Right forelimb (tissue), 1 donor: ENCODE measurements around the gene COL4A2.

Experiments
- DNase-seq: peaks from one replicate; pipeline ENCODE4 v3.0.0-alpha.2; 2018

The COL4A2 gene

DNA sequence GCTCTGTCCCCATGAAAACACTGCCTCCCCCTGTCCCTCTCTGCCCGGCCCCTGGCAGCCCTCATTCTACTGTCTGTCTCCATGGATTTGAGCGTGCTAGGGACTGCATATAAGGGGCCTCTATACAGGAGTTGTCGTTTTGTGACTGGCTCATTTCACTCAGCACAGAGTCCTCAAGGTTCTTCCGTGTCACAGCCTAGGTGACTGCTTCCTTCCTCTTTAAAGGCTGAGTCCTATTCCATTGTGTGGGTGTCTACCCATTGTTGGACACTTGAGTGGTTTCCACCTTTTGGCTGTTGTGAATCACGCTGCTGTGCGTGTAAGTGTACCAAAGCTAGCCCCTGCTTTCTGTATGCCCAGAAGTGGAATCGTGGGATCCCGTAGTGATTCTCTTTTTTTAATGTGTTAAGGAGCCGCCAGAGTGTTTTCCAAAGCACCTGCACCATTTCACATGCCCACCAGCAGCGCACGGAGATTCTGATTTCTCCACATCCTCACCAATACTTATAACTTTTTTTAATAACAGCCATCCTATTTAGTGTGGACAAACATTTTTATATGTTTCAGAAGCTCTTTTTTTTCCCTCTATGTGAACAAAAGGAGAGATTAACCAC, 116.7 kb downstream of the COL4A2 start:
- DNase-seq, result no peak

DNA sequence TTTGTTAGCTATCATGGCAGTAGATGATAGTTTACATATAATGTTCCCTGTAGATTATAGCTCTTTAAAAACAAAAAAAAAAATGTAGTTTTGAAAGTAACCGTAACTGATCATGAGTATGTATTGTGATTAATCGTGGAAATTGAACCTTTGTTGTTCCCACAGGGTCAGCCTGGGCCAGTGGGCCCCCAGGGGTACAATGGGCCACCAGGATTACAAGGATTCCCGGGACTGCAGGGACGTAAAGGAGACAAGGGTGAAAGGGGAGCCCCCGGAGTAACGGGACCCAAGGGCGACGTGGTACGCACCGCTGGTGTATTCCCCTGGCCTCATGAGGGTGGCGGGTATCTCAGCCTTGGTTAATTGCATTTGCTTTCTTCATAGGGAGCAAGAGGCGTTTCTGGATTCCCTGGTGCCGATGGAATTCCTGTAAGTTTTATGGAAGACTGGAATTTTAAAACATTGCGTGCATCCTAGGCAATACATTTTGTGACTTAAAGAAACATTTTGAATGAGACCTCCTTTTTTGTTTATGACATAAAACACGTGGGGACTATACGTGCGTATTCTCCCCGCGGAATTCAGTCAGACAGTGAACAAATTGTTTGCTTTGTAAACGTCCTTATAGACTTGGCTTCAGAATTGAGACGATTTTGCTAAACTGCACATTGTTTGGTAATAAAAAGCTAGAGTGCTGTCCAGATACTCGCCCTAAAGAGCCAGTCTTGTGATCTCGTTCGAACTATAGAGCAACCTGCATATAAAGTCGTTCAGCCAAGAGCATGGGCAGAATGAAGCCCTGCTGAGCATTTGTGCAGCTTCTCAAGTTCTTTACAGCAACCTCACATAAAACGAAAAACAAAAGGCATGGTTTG, 117.7 kb downstream of the COL4A2 start:
- DNase-seq, result no peak

DNA sequence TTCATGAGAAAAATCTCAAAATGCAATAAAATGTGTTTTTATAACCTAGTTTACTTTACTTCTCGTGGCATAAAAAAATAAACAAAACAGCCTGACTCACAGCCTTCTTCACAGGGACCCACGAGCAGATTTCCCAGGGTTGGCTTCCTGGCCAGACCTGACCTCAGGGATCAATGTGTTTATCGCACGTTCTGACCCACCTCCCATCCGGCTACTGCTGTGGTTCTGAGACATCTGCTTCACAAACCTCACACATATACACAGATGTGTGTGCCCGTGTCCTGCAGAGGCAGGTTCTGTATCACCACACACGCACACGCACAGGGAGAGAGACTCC, 118.3 kb downstream of the COL4A2 start:
- DNase-seq, result no peak

DNA sequence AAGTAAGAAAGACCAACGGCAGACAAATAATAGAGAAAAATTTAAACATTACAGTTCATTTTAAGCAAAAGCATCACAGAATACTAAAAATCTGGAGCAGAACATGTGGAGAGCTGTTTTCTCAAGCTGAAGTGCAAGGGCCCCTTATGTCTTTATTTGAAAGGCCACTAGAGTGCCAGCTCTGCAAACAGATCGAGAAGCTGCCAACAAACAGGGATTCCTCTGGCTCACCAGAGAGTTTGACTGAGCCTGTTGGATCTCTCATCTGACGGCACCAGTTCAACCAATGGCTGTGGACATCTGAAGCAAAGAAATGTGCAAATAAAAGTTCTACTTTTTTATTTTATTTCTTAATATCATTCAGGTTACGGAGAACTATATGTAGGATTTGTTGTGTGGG, 119.7 kb downstream of the COL4A2 start:
- no peak for DNase-seq

DNA sequence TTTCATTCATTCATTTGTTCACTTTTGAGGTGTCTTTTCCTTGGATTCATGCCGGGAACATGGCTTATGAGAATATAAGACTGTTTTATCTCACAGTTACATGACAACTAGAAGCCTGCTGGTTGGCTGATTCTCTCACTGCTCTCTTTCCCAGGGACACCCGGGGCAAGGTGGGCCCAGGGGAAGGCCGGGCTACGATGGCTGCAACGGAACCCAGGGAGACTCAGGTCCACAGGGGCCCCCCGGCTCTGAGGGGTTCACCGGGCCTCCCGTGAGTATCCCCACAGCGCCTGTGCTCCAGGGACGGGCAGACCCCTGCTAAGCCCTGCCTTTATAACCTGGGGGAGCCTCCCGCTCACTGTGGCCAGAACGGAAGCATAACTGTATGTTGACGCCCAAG, 121.2 kb downstream of the COL4A2 start:
- DNase-seq, result no peak

DNA sequence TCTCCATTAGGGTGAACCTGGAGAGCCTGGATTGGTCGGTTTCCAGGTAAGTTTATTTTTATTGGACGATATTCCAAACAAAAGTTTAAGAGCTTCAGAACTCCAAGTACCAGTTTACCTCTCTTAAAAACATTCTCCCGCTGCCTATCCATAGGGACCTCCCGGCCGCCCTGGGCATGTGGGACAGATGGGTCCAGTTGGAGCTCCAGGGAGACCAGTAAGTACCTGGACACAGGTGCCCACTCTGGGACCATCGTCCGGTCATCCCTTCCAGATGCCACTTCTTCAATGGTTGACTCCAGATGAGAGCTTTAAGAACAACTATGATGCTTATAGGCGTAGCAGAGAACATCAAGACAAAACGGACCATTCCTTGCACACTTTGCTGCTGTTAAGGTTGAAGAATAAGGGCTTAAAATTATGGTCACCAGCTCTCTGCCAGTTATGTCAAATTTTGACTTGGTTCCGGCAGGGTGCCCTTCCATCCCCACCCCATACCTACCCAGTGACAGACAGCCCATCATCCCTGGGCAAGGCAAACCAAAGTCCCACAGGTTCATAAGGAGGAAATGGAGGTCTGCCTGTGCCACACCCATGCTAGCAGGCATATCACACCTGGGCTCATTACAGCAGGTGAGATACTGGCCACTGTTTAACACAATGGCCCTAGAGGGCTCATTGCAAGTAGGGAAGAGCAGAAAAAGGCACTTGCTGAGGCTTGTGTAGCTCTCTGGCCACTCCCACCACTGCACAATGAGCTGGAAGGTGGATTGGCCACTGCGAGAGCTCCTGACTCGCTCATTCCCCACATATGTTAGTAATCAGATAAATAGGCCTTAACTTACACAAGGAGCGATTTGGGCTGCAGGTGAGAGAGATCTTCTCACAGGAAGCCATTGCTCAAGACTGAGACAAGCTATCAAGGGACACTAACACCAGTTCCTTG, 123.6 kb downstream of the COL4A2 start:
- DNase-seq, result no peak

DNA sequence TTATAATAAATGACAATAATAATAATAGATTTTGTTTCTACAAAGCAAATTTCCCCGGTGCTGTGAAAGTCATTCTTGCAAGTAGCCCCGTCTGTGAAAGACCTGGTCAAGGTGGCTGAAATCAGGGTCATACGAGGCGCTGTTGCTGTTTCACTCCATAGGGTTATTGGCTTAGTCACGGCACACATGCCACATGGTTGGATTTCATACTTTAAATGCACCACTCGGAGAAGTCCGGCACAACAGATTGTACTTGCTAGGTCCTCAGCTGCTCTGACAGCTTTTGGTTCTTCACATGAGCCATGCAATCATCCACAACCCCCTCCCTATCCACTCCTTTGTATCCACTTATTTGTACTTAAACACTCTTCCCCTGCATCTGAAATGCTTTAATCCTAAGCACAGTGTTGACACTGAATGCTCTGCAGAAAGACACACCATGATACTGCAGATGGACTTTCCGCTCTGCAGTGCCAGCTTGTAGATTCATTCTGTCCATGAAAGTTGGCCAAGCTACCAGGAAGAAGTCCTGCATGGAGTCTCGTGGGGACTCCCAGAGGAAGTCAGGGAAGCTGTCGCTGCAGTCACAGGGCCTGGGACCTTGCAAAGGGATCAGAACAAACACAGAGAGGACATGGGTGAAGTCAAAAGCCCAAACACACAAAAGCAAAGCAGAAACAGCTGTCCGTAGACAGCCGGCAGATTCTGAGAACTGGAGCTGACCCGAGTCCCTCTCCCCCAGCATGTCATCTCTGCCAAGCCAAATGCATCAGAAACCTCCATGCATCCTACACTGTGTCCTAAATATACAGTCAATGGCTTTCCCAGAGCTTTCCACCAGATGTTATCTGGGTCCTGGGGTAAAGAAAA, 124.6 kb downstream of the COL4A2 start:
- no peak for DNase-seq

DNA sequence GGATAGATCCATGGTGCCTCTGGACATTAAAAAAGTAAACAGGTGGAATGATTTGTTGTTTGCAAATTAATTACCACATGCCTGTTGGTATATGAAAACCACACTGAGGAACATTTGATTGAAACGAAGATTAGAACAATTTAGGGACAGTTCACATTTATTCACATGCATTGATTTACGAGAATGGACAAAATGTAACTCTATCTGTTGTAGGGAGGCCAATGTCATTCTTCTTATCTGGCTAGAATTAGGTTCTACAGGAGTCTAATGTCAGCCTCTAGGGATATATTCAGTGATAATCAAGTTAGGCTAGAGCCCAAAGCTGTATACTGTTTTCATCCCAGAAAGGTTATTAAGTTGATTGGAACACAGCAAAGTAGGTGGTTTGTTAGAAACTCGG, 125.4 kb downstream of the COL4A2 start:
- DNase-seq, result no peak

DNA sequence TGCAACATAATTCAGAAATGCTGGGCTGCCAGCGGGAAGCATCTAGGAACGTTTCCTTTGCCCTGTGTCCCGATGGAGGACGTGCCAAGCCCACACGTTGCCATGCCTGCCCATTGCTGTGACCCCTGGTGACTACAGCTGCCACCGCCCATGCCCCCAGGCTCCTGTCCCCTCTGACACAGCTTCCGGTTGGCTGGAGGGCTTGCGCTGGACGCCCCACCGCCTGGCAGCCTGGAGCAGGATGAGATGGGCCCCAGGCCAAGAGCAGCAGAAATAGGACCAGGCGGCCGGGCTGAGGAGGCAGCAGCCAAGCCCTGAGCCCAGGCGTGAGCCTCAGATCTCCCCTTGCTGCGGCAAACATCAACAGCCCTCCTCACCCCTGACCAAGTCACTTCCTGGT, 125.9 kb downstream of the COL4A2 start:
- no peak for DNase-seq

DNA sequence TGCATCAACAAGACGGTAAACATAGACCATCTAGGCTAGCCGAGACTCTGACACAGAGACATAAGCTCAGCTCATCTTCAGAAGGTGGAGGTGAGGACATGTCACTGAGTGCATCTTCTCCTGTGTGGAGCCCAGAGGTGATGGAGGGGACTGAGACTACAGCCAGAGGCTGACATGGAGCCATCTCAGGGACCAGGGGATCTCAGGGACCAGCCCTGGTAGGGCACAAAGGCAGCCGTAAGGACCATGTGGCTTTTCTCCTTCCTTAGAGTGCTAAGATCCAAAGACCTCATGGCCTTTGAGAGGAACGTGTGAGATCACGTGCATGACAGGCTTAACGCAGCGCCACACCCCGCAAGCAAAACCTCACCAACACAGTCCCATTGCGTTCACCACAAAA, 127.5 kb downstream of the COL4A2 start:
- DNase-seq, result no peak

DNA sequence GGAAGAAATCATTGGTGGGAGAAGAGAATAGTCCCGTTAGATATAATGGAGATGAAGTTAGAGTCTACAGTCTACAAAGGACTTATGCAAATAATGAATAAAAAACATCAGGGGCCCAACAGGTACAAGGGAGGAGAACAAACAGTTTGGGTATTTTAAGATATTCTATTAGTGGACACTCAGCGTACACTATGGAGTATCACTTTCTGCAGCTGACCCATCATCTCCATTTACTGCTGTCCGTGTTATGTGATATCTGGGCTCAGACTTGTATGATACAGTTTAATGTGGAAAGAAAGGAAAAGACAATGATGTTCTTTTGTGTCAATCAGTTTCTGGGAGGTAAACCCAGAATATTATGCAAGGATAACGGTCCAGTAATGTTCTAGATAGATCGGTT, 128.2 kb downstream of the COL4A2 start:
- DNase-seq, result no peak

DNA sequence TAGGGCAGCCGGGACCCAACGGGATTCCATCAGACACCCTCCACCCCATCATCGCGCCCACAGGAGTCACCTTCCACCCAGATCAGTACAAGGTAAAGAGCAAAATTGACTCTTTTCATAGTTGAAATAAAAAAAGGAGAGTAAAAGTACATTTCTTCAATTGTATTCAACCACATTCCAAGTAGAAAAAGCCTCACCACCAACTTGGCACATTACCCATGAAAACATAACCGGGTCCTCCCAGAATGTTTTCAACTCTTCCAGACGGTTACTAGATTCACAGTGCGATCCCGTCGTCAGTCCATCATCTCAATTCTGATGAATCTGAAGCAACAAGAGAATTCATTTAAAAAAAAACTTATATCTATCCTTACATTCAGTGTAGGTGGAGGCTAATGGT, 129.2 kb downstream of the COL4A2 start:
- no peak for DNase-seq

DNA sequence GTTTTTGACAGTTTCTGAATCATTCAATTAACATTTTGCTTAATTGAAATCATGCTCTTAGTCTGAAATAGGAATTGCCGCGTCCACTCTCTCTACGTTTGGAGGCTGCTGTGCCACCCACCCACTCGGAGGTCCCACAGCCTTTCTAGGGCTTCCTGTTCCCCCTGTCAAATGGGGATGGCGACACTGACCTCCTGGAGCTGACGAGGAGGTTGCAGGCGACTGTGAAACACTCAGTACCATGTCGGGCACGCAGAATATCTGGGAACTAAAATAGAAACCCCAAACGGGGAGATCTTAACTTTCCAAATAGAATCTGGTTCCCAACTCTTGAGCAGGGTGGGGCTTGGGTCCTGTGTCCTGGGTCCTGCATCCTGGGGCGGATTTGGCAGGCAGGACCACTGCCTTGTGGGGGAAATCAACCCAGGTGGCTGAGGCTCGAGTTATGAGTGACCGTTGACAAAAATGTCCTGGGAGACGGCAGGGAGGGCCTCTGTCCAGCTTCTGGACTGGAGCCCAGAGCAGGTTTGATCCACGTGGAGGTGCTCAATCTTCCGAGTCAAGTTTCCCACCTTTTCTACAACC, 129.8 kb downstream of the COL4A2 start:
- DNase-seq, result no peak

DNA sequence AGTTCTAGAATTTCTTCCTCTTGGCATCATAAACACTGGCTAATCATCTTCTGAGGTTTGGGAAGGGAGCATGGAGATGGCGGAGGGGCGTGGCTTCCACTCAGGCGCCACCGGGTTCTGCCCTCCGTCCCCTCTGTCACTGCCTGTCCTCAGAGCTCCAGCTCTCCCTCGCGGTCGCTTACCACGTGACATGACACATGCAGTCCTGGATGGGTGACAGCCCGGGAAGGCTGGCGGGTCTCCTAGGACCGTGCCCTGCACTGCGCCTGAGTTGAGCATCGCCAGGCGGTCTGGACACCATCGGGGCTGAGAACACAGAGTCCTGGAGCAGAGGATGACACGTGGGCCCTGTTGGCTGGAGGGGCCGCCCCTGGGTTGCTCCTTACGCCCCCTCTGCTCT, 131.1 kb downstream of the COL4A2 start:
- no peak for DNase-seq

DNA sequence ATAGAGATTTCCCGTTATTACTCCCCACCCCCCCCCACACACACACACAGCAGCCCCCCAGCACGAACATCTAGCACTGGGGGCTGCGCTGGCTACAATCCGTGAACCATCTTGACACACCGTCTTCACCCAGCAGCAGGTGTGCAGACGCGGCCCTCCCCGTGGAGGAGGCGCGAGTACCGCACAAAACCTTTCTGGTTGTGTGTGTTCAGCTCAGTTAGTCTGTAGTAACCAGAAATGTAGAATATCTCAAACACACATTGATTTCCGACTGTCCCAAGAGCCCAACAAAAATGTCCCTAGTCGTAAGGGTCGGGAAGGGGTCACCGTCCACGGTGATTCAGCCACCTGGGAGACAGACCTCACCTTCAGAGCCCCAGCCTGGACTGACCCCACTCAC, 131.7 kb downstream of the COL4A2 start:
- no peak for DNase-seq

DNA sequence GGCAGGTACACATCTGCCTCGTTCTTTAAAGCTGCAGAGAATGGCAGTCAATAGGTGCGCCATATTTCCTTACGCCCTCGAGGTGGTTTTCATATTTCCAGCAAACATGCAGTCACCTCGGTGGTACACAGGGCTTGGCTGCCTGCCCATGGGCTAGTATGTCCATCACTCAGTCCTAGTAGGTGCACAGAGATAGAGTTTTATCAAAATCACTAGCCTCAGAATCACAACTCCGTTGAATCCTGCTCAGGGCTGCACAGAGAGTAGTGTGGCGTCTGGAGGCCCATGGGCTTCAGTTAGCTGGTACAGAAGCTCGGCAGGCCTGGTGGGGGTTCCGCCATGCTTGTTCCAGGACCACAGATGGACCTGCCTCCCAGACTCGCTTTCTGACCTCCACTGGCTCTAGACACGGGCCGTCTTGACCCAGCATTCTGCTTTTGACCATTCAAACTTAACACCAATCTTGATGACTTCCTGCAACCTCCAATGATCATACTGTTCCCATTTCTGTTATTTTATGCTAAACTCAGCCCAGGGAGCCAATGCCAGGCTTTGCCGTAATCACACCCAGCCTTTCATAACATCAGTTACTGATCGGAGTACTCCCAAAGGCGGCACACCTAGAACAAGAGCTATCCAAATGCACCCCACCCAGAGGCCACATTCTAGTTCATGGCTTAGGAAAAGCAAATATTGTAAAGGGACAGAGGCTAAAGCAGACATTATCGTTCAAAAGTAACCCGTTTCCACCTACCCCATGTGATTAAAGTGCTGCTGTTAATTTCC, 134.1 kb downstream of the COL4A2 start:
- no peak for DNase-seq

DNA sequence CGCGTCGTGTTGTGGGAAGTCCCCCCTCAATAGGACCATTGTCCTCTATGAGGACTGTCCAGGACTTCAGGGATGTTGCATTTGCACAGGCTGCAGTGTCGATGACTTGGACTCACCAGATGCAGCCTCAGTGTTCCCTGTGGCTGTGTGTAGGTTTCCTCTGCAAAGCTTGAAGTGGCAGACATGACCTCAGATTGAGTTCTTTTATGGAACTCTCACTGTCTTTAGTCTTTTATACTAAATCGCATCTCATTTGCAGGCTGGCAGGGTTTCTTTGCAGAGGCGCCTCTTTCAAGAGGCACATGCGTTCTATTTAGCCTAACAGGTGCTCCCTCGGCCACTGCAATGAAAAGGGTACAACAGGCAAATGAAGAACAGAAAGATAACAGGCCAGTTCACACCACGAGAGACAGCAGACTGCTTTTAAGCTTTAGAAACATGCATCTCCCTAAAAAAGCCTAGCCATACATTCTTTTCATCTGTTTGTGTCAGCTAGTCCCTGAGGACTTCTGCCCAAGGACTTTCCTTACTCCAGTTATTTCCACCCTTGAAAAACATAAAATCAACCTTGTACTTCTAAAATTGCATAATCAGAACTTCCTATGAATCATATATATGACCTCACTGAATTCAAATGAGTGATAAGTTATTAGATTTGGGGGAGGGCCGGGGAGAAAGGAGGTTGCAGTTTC, 136.0 kb downstream of the COL4A2 start:
- DNase-seq, result no peak

DNA sequence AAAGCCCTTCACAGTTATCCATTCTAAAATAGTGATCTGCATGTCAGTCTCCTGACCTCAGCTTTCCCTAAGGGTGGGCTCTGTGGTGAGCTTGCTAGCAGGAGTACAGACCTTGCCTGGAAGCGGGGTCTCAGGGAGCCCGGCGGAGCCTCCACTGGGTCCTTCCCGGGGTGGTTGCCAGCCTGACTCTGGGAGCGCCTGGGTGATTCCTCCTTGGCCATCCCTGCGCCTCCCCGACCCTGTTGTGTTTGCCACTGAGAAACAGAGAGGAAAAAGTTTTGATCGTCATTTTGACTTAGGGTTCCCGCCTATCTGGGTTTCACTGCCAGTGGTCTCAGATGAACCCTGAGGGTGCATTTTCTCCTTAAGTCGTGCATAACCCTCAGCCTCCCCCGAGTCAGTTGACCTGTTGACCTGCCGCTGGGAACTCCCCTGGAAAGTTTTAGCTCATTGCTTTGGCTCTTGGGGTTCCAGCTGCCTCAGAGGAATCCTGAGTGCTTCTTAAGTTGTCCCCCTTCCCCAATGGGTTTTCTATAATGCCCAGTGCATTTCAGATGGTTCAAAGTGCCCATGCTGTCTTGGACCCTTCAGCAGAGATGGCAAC, 136.6 kb downstream of the COL4A2 start:
- DNase-seq, result no peak

DNA sequence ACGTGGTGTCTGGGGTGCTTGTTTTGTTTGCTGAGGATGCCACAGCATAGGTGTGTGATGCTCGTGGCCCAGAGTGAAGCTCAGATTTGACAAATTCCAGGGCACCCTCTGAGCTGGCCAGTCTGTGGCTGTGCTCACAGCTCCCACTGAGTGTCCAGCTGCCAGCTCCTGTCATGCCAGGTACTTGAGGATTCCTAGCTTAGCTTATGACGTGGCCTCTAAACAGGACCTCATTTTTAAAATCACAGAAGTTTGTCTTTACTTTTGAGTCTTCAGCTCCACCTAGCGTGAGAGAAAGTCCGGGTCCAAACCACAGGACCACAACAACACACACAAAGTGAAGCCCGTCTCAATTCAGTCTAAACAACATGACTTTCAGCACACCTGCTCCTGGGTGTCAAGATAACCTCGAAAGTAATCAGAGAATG, 137.2 kb downstream of the COL4A2 start:
- DNase-seq, result no peak

DNA sequence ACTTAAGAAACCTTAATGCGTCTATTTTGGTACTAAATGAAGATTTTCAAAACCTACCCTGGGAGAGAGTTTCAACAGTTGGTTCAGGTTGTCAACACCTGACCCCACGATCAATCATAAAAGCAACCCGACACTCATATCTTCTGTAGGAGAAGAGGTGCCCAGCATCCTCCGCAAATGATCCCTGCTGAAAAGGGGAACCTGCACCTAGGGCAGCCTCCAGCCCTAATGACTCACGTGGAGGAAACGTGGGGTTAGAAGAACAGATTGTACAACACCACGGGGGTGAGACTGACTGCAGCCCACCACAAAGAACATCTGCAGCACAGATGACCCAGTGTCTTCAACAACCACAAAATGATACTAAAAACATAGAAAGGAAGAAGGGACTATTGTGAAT, 138.1 kb downstream of the COL4A2 start:
- DNase-seq, result no peak
